AG10803 (cell line): ENCODE data around the gene BCAN.

Experiments
- DNase-seq: peaks from one replicate; pipeline ENCODE4 v3.0.0; 2010; ENCODE audit warnings: low read depth
- H3K4me3 ChIP-seq: 2 replicates; pipeline ENCODE4 v1.5.1; 2011; ENCODE audit warnings: mild to moderate bottlenecking, low read length, control low read depth
- TF ChIP-seq, protein P1 (sequence below): conservative IDR thresholded peaks from 2 replicates; pipeline ENCODE4 v1.5.1; 2011; ENCODE audit warnings: mild to moderate bottlenecking, low read length, control low read depth, inconsistent platforms

BCAN gene

DNA sequence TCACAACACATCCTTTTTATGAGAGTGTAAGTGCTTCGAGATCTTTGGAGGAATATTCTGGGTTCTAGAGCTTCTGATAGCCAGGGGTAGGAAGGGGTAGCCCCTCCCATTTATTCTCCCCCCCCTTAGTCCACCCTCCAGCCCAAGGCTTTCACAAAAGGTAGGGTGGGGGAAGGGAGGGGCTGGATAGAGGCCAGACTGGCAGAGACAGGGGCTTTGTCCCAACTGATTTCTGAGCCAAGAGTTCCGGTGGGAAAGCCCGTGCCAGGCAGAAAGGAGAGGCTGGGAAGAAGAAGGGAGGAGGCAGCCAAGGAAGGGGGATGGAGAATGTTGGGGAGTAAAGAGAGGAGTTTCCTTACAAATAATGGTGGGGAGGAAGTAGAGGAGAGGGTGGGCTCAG lies 3.1 kb downstream of the BCAN start:
- no peak for DNase-seq
- TF ChIP-seq, protein P1, sequence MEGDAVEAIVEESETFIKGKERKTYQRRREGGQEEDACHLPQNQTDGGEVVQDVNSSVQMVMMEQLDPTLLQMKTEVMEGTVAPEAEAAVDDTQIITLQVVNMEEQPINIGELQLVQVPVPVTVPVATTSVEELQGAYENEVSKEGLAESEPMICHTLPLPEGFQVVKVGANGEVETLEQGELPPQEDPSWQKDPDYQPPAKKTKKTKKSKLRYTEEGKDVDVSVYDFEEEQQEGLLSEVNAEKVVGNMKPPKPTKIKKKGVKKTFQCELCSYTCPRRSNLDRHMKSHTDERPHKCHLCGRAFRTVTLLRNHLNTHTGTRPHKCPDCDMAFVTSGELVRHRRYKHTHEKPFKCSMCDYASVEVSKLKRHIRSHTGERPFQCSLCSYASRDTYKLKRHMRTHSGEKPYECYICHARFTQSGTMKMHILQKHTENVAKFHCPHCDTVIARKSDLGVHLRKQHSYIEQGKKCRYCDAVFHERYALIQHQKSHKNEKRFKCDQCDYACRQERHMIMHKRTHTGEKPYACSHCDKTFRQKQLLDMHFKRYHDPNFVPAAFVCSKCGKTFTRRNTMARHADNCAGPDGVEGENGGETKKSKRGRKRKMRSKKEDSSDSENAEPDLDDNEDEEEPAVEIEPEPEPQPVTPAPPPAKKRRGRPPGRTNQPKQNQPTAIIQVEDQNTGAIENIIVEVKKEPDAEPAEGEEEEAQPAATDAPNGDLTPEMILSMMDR, result no peak
- H3K4me3 ChIP-seq, result no peak overlapping the region

DNA sequence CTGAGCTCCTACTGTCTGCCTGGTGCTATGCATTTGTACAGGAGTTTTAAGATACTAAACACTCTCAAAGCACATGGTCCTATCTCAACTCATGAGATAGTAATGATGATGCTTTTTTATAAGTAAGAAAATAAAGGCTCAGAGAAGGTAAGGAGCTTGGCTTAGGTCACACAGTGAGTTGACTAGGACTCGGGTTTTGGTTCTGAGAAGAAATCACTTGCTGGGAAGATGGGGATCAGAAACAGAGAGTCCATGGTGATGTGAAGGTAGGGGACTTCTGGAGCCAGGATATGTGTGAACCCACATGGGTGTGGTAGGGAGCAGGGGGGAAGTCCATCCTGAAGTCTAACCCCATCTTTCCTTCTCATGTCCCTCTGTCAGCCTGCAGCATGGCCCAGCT lies 3.7 kb downstream of the BCAN start:
- no peak for DNase-seq
- no peak overlapping the region for H3K4me3 ChIP-seq
- TF ChIP-seq, protein P1, result no peak

DNA sequence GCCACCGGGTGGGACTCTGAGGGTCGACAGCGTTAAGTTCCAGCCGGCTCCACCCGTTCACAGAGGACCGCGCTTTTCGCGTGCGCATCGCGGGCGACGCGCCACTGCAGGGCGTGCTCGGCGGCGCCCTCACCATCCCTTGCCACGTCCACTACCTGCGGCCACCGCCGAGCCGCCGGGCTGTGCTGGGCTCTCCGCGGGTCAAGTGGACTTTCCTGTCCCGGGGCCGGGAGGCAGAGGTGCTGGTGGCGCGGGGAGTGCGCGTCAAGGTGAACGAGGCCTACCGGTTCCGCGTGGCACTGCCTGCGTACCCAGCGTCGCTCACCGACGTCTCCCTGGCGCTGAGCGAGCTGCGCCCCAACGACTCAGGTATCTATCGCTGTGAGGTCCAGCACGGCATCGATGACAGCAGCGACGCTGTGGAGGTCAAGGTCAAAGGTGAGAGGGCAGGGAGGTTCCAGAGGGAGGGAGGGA lies 4.9 kb downstream of the BCAN start:
- TF ChIP-seq, protein P1, result no peak
- no peak for DNase-seq
- no peak overlapping the region for H3K4me3 ChIP-seq

DNA sequence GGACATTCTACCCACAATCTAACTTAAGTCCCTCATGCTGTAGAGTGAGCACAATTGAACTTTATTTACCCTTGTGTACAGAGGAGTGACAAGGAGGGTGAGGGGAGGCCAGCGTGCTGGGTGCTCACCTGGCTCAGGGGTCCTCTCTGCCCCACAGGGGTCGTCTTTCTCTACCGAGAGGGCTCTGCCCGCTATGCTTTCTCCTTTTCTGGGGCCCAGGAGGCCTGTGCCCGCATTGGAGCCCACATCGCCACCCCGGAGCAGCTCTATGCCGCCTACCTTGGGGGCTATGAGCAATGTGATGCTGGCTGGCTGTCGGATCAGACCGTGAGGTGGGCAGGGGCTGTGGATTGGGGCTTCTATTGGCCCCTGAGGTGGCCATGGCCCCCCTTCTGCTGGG lies 5.4 kb downstream of the BCAN start:
- H3K4me3 ChIP-seq, result no peak overlapping the region
- TF ChIP-seq, protein P1, result no peak

DNA sequence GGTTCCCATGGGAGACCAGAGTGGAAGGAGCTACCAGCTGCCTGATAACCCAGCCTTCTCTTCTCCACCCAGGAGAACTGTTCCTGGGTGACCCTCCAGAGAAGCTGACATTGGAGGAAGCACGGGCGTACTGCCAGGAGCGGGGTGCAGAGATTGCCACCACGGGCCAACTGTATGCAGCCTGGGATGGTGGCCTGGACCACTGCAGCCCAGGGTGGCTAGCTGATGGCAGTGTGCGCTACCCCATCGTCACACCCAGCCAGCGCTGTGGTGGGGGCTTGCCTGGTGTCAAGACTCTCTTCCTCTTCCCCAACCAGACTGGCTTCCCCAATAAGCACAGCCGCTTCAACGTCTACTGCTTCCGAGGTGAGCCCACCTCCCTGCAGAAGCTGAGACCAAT lies 6.6 kb downstream of the BCAN start:
- DNase-seq, result no peak
- TF ChIP-seq, protein P1, result no peak
- H3K4me3 ChIP-seq, result no peak overlapping the region

More for the DNA sequence above, 5.4 kb downstream of the BCAN start:
- no peak for DNase-seq

DNA sequence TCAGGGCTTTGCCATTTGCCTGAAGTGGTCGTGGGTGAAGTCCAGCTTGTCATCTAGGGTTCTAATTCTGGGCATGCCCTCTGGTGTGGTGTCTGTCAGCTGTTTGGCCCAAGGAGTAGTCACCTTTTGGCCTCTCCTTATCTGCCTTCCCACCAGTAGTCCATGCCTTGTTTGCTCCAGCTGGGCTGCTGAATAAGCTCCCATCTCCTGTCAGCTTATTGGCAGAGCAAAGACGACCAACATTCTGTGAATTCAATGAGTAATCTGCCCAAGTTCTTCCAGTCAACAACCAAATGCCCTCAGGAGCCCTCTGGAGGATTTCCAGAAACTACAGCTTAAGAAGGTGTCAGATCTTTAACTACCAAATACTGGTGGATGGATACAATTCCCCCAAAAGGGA lies 7.0 kb downstream of the BCAN start:
- no peak overlapping the region for H3K4me3 ChIP-seq
- TF ChIP-seq, protein P1, result no peak
- DNase-seq, result no peak

DNA sequence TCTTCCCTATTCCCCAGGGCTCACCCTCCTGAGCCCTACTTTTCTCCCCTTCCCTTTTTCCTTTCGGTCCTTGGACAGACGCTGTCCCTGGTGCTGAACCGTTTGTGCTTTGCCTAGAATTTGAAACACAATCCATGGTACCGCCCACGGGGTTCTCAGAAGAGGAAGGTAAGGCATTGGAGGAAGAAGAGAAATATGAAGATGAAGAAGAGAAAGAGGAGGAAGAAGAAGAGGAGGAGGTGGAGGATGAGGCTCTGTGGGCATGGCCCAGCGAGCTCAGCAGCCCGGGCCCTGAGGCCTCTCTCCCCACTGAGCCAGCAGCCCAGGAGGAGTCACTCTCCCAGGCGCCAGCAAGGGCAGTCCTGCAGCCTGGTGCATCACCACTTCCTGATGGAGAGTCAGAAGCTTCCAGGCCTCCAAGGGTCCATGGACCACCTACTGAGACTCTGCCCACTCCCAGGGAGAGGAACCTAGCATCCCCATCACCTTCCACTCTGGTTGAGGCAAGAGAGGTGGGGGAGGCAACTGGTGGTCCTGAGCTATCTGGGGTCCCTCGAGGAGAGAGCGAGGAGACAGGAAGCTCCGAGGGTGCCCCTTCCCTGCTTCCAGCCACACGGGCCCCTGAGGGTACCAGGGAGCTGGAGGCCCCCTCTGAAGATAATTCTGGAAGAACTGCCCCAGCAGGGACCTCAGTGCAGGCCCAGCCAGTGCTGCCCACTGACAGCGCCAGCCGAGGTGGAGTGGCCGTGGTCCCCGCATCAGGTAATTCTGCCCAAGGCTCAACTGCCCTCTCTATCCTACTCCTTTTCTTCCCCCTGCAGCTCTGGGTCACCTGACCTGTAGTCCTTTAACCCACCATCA lies 10.4 kb downstream of the BCAN start:
- H3K4me3 ChIP-seq, result no peak overlapping the region
- TF ChIP-seq, protein P1, result no peak
- peak; percentile 18 for DNase-seq
